Superior temporal gyrus (tissue), 1 donor: ENCODE results near the gene OSBPL2.

Source experiments
- DNase-seq: peaks from one replicate; pipeline ENCODE4 v3.0.0-alpha.2; 2016; ENCODE audit errors: extremely low spot score

The OSBPL2 gene

GRCh38 chr20:62206388-62206775 lies 31.9 kb upstream of the OSBPL2 start:
- DNase-seq = no peak

- no peak for DNase-seq
Measured at GRCh38 chr20:62208061-62208794, 30.1 kb upstream of the OSBPL2 start.

GRCh38 chr20:62208795-62209755 lies 29.2 kb upstream of the OSBPL2 start:
- no peak for DNase-seq

GRCh38 chr20:62209850-62210495 lies 28.3 kb upstream of the OSBPL2 start:
- DNase-seq = no peak

GRCh38 chr20:62210496-62210855 lies 27.8 kb upstream of the OSBPL2 start:
- DNase-seq = no peak

GRCh38 chr20:62211216-62211615 lies 27.1 kb upstream of the OSBPL2 start:
- no peak for DNase-seq

GRCh38 chr20:62211769-62212288 lies 26.5 kb upstream of the OSBPL2 start:
- DNase-seq = no peak

- DNase-seq = no peak
Measured at GRCh38 chr20:62212299-62212698, 26.0 kb upstream of the OSBPL2 start.

GRCh38 chr20:62214067-62214466 lies 24.3 kb upstream of the OSBPL2 start:
- no peak for DNase-seq

GRCh38 chr20:62215020-62215990 lies 23.0 kb upstream of the OSBPL2 start:
- no peak for DNase-seq

- no peak for DNase-seq
Measured at GRCh38 chr20:62215991-62216635, 22.2 kb upstream of the OSBPL2 start.

GRCh38 chr20:62216636-62217566 lies 21.4 kb upstream of the OSBPL2 start:
- no peak for DNase-seq

GRCh38 chr20:62217913-62218773 lies 20.2 kb upstream of the OSBPL2 start:
- DNase-seq = no peak

GRCh38 chr20:62219101-62219991 lies 19.0 kb upstream of the OSBPL2 start:
- DNase-seq = no peak

GRCh38 chr20:62219992-62220665 lies 18.2 kb upstream of the OSBPL2 start, which contains the start of gene HRH3:
Gene HRH3 (minus strand): TSS chr20:62220278. CDS start chr20:62219970, 308 bp downstream.
- no peak for DNase-seq

GRCh38 chr20:62220666-62221568 lies 17.4 kb upstream of the OSBPL2 start:
- DNase-seq = no peak
